ENCODE results near the gene TOR3A.
"Not testable (repeated sequence)": the region's sequence is repeated elsewhere in the genome, so short reads cannot be mapped to it uniquely, and the experiment has no call there.

Gene TOR3A

GRCh38 chr1:179128520-179128919 is 46.6 kb downstream of the TOR3A start:
- H3K27ac ChIP-seq (ENCODE audit: low read length): no peak overlapping the region
- H3K9ac ChIP-seq (ENCODE audit: low read length): no peak overlapping the region
- H4K20me1 ChIP-seq (ENCODE audit: insufficient read depth, low read length): no peaks in the 10 kb centered on the region
- H3K9me3 ChIP-seq (ENCODE audit: insufficient read depth, low read length): no peaks in the 10 kb centered on the region
- no peaks in the 10 kb centered on the region for H3K27me3 ChIP-seq (ENCODE audit: low read depth, low read length)
- no peak for TF ChIP-seq EZH2phosphoT487 (IDR thresholded peaks at IDR 0.05; ENCODE audit: low read depth)
- H3K4me2 ChIP-seq (ENCODE audit: low read length): no peak overlapping the region
- H2AFZ ChIP-seq (ENCODE audit: low read depth, low read length): no peak overlapping the region
- H3K36me3 ChIP-seq (replicated peaks; ENCODE audit: low read depth, low read length): peaks cover 2% of the 10 kb centered on the region
- H3K4me3 ChIP-seq (ENCODE audit: low read length): no peak overlapping the region
- H3K79me2 ChIP-seq (ENCODE audit: low read length): peaks cover 14% of the 10 kb centered on the region
- H3K4me1 ChIP-seq (ENCODE audit: low read length): peaks cover 26% of the 10 kb centered on the region

GRCh38 chr1:179129702-179130473 is 48.0 kb downstream of the TOR3A start:
- TF ChIP-seq EZH2phosphoT487 (IDR thresholded peaks at IDR 0.05; ENCODE audit: low read depth) (no peak), CTCF (IDR thresholded peaks at IDR 0.05; ENCODE audit: low read depth, low read length) (no peak)
- Histone ChIP-seq H3K4me1 (ENCODE audit: low read length) (peaks cover 26% of the 10 kb centered on the region), H3K79me2 (ENCODE audit: low read length) (peaks cover 14% of the 10 kb centered on the region), H3K4me3 (ENCODE audit: low read length) (peak overlapping the region; percentile 70), H3K9ac (ENCODE audit: low read length) (peak overlapping the region; percentile 61), H3K9me3 (ENCODE audit: insufficient read depth, low read length) (no peaks in the 10 kb centered on the region), H3K4me2 (ENCODE audit: low read length) (peak overlapping the region; percentile 77), H3K27me3 (ENCODE audit: low read depth, low read length) (no peaks in the 10 kb centered on the region), H3K27ac (ENCODE audit: low read length) (peak overlapping the region; percentile 76), H4K20me1 (ENCODE audit: insufficient read depth, low read length) (no peaks in the 10 kb centered on the region), H3K36me3 (replicated peaks; ENCODE audit: low read depth, low read length) (no peaks in the 10 kb centered on the region), H2AFZ (ENCODE audit: low read depth, low read length) (peak overlapping the region; percentile 74)

DNA sequence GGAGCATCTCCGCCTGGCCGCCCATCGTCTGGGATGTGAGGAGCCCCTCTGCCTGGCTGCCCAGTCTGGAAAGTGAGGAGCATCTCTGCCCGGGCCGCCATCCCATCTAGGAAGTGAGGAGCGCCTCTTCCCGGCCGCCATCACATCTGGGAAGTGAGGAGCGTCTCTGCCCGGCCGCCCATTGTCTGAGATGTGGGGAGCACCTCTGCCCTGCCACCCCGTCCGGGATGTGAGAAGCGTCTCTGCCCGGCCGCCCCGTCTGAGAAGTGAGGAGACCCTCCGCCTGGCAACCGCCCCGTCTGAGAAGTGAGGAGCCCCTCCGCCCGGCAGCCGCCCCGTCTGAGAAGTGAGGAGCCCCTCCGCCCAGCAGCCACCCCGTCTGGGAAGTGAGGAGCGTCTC is 53.3 kb downstream of the TOR3A start:
- not testable (repeated sequence) for H4K20me1 ChIP-seq (ENCODE audit: insufficient read depth, low read length); H3K4me2 ChIP-seq (ENCODE audit: low read length); H3K4me3 ChIP-seq (ENCODE audit: low read length); H2AFZ ChIP-seq (ENCODE audit: low read depth, low read length); H3K9ac ChIP-seq (ENCODE audit: low read length); H3K27me3 ChIP-seq (ENCODE audit: low read depth, low read length); H3K9me3 ChIP-seq (ENCODE audit: insufficient read depth, low read length); H3K27ac ChIP-seq (ENCODE audit: low read length); H3K36me3 ChIP-seq (replicated peaks; ENCODE audit: low read depth, low read length)
- peaks cover 21% of the 10 kb centered on the region; the same call in 1 of the 2 replicates for H3K79me2 ChIP-seq (ENCODE audit: low read length)
- peaks cover 16% of the 10 kb centered on the region for H3K4me1 ChIP-seq (ENCODE audit: low read length)

DNA sequence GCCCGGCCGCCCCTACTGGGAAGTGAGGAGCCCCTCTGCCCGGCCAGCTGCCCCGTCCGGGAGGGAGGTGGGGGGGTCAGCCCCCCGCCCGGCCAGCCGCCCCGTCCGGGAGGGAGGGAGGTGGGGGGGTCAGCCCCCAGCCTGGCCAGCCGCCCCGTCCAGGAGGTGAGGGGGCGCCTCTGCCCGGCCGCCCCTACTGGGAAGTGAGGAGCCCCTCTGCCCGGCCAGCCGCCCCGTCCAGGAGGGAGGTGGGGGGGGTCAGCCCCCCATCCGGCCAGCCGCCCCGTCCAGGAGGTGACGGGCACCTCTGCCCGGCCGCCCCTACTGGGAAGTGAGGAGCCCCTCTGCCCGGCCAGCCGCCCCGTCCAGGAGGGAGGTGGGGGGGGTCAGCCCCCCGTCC is 53.8 kb downstream of the TOR3A start:
- not testable (repeated sequence) for H3K9me3 ChIP-seq (ENCODE audit: insufficient read depth, low read length); H3K36me3 ChIP-seq (replicated peaks; ENCODE audit: low read depth, low read length); H2AFZ ChIP-seq (ENCODE audit: low read depth, low read length); H3K27me3 ChIP-seq (ENCODE audit: low read depth, low read length); H4K20me1 ChIP-seq (ENCODE audit: insufficient read depth, low read length); H3K4me3 ChIP-seq (ENCODE audit: low read length); H3K4me2 ChIP-seq (ENCODE audit: low read length); H3K9ac ChIP-seq (ENCODE audit: low read length); H3K27ac ChIP-seq (ENCODE audit: low read length)
- Histone ChIP-seq H3K4me1 (ENCODE audit: low read length) (peaks cover 10% of the 10 kb centered on the region), H3K79me2 (ENCODE audit: low read length) (peaks cover 21% of the 10 kb centered on the region; the same call in 1 of the 2 replicates)

DNA sequence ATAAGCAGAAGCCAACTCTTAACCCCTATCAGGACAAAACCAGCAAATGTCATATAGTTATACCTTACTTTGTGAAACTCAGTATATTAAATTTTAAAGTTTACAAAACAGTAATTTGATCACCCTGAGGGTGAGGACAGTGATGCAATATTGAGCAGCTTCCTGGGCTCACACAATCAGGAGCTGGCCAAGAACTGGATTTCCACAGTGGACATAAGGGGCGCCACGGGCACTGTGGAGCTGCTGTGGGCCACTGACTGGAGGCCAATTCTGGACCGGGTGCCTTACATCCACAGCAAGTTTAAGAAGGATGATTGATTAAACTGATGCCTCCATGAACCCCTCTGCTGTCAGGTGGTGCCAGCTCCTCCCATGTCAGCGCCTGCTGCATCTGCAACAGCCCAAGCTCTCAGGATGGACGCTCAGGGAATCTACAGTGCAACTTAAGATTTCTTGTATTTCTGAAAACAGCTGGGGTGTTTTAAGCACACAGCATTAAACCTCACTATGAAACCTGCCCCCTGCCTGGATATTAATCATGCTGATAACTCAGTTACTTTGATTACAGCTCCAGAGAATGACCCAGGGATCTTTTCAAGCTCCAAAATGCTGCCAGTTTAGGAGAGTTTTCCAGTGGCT is 55.9 kb downstream of the TOR3A start:
- no peaks in the 10 kb centered on the region for H3K9me3 ChIP-seq (ENCODE audit: insufficient read depth, low read length)
- H3K4me1 ChIP-seq (ENCODE audit: low read length): peaks cover 2% of the 10 kb centered on the region
- no peak overlapping the region for H3K27ac ChIP-seq (ENCODE audit: low read length)
- peaks cover 18% of the 10 kb centered on the region; the same call in 1 of the 2 replicates for H3K79me2 ChIP-seq (ENCODE audit: low read length)
- H4K20me1 ChIP-seq (ENCODE audit: insufficient read depth, low read length): no peaks in the 10 kb centered on the region
- TF ChIP-seq EZH2phosphoT487 (IDR thresholded peaks at IDR 0.05; ENCODE audit: low read depth) (no peak), CTCF (IDR thresholded peaks at IDR 0.05; ENCODE audit: low read depth, low read length) (no peak)
- no peaks in the 10 kb centered on the region for H3K36me3 ChIP-seq (replicated peaks; ENCODE audit: low read depth, low read length)
- no peak overlapping the region for H2AFZ ChIP-seq (ENCODE audit: low read depth, low read length)
- no peak overlapping the region for H3K4me2 ChIP-seq (ENCODE audit: low read length)
- no peaks in the 10 kb centered on the region for H3K27me3 ChIP-seq (ENCODE audit: low read depth, low read length)
- H3K9ac ChIP-seq (ENCODE audit: low read length): no peak overlapping the region
- H3K4me3 ChIP-seq (ENCODE audit: low read length): no peak overlapping the region

DNA sequence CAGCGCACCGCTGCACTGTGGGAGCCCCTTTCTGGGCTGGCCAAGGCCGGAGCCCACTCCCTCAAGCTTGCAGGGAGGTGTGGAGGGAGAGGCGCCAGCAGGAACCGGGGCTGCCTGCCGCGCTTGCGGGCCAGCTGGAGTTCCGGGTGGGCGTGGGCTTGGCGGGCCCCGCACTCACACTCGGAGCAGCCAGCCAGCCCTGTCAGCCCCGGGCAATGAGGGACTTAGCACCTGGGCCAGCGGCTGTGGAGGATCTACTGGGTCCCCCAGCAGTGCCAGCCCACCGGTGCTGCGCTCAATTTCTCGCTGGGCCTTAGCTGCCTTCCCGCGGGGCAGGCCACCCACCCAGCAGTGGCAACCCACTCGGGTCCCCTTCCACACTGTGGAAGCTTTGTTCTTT is 56.9 kb downstream of the TOR3A start:
- not testable (repeated sequence) for H3K9me3 ChIP-seq (ENCODE audit: insufficient read depth, low read length); H3K4me3 ChIP-seq (ENCODE audit: low read length); H3K4me2 ChIP-seq (ENCODE audit: low read length); H3K4me1 ChIP-seq (ENCODE audit: low read length); H4K20me1 ChIP-seq (ENCODE audit: insufficient read depth, low read length); H3K9ac ChIP-seq (ENCODE audit: low read length); H2AFZ ChIP-seq (ENCODE audit: low read depth, low read length); H3K27ac ChIP-seq (ENCODE audit: low read length); H3K27me3 ChIP-seq (ENCODE audit: low read depth, low read length); H3K36me3 ChIP-seq (replicated peaks; ENCODE audit: low read depth, low read length)
- peaks cover 14% of the 10 kb centered on the region; the same call in 1 of the 2 replicates for H3K79me2 ChIP-seq (ENCODE audit: low read length)

Data from OCI-LY3 (cell line).